ACC112 (cell line): Measurements from ENCODE around the gene HSPB7.
A peak's percentile ranks its signal among the peaks of the same experiment; 100 is the strongest.

Experiments used
- H2AFZ ChIP-seq: fragments of 200-600 bp; sonication (generic); one replicate; pipeline ENCODE4 v1.6.0; 2017; ENCODE audit warnings: antibody characterized with exemption, low read length; ENCODE audit not compliant: unreplicated experiment
- H3K27ac ChIP-seq: fragments of 200-600 bp; sonication (generic); 2 replicates; pipeline ENCODE4 v1.5.1; 2014; ENCODE audit warnings: low read depth, mild to moderate bottlenecking, antibody characterized with exemption, low read length, moderate library complexity
- H3K27me3 ChIP-seq: fragments of 200-600 bp; sonication (generic); 2 replicates; pipeline ENCODE4 v1.6.1; 2014; ENCODE audit warnings: mild to moderate bottlenecking, antibody characterized with exemption, low read length, moderate library complexity, mixed read lengths; ENCODE audit not compliant: insufficient read depth
- H3K36me3 ChIP-seq: fragments of 200-600 bp; sonication (generic); 2 replicates; pipeline ENCODE4 v1.6.1; 2016; ENCODE audit warnings: mild to moderate bottlenecking, antibody characterized with exemption, low read length, moderate library complexity, mixed read lengths; ENCODE audit not compliant: insufficient read depth
- H3K4me1 ChIP-seq: fragments of 200-600 bp; sonication (generic); one replicate; pipeline ENCODE4 v1.6.1; 2016; ENCODE audit warnings: low read length, mixed read lengths; ENCODE audit not compliant: insufficient read depth, unreplicated experiment, control insufficient read depth
- H3K4me3 ChIP-seq: fragments of 200-600 bp; sonication (generic); 2 replicates; pipeline ENCODE4 v1.5.1; 2014; ENCODE audit warnings: mild to moderate bottlenecking, low read depth, low read length
- H3K79me2 ChIP-seq: fragments of 200-600 bp; sonication (generic); one replicate; pipeline ENCODE4 v1.6.0; 2016; ENCODE audit warnings: low read length; ENCODE audit not compliant: control insufficient read depth, unreplicated experiment, insufficient read depth

HSPB7 gene

DNA sequence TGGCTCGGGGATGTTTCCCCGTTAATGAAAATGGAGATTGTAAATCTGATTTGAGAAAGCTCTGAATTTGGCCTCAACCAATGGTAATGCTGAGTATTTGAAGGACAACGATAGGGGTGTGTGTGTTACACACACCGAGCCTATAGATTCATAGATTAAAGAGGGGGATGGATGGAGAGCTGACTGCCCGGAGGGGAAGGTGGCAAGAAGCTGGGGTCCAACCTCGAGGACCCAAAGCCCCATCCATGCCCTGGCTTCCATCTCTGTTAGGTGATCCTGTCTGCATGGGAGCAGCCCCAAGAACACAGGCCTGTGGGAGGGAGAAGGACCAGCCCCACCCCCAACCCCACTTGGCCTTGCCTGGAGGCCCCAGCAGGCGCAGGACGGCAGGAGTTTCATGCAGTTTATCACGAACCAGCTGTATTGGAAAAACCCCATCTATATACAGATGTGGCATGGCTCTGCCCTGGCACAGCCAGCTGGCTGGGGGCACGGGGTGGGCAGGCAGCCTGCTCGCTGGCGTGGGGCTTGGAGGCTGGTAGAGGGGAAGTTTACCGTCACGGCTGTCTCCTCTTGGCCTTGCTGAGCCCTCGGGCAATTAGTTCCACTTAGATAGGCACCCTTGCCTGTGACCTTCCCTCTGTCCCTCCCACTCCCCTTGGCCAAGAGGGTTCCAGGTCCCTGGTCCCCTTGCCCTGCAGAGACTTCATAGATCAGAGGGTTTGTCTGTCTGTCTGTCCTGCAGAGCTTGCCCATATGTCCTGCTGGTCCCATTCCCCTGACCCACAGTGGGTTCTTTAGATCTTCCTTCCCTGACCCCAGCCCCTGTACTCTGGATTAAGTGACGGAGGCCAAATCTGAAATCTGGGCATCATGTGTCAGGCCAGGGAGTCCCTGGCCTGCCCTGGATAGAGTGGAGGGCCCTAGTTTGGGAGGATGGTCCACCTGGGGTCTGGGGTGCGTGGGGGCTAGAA lies 3.0 kb downstream of the HSPB7 start:
- no peak overlapping the region for H2AFZ ChIP-seq
- peaks cover 46% of the 10 kb centered on the region for H3K4me1 ChIP-seq
- H3K27ac ChIP-seq, result no peak overlapping the region

DNA sequence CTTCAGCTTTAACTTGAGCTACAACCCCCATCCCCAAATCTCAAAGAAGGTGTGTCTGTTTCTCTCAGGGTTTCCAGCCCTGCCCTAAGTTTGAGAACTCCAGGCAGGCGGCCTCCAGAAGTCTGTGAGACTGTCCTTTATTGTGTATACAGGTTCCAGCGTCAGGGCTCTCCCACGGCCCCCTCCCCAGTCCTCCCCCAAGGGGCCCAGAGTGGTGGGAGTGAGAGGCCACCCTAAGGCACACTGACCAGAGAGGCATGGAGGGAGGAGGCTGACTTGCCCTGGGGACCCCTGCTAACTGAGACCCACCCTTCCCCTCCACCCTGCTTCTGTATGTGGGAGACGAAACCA lies 4.0 kb downstream of the HSPB7 start:
- peaks cover 37% of the 10 kb centered on the region for H3K4me1 ChIP-seq
- no peaks in the 10 kb centered on the region for H3K27me3 ChIP-seq
- H3K27ac ChIP-seq, result no peak overlapping the region
- H2AFZ ChIP-seq, result no peak overlapping the region
- H3K4me3 ChIP-seq, result no peak overlapping the region
- no peaks in the 10 kb centered on the region for H3K79me2 ChIP-seq
- H3K36me3 ChIP-seq, result no peaks in the 10 kb centered on the region

More for the DNA sequence above, 3.0 kb downstream of the HSPB7 start:
- H3K79me2 ChIP-seq, result no peaks in the 10 kb centered on the region
- no peaks in the 10 kb centered on the region for H3K27me3 ChIP-seq
- no peaks in the 10 kb centered on the region for H3K36me3 ChIP-seq
- H3K4me3 ChIP-seq, result no peak overlapping the region

GRCh38 chr1:16013220-16013907 lies 4.5 kb downstream of the HSPB7 start:
- no peak overlapping the region for H3K27ac ChIP-seq
- peak overlapping the region; percentile 60 for H3K4me3 ChIP-seq
- H3K36me3 ChIP-seq, result no peaks in the 10 kb centered on the region
- peak overlapping the region; percentile 45 for H2AFZ ChIP-seq
- no peaks in the 10 kb centered on the region for H3K27me3 ChIP-seq
- no peaks in the 10 kb centered on the region for H3K79me2 ChIP-seq
- peaks cover 32% of the 10 kb centered on the region for H3K4me1 ChIP-seq

DNA sequence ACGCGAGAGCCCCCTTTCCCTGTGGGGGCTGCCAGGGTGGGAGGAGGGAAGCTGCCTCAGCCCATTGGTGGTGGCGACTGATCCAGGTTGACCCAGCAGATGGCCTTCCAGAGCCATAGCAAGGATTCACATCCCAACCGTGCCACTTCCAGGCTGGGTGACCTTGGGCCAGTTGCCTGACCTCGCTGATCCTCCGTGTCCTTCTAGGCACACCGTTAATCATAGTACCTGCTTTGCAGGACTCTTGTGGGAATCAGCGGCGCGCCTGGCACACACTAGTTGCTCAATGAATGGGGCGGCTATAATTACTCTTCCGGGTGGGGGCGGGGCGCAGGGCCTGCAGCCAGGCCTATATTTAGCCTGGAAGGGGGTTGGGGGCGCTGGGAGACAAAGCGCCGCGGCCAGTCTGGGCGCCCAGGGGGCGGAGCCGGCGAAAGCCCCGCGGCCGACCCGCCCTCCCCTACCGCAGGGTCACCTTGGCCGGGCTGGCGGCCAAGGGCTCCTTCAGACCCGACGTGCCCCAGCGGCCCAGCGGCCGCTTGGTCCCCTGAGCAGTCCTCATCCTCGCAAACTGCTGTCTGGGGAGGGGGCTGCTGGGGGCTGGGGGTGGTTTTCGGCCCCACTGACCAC lies 5.1 kb downstream of the HSPB7 start:
- no peaks in the 10 kb centered on the region for H3K36me3 ChIP-seq
- no peak overlapping the region for H3K27ac ChIP-seq
- peak overlapping the region; percentile 60 for H3K4me3 ChIP-seq
- no peaks in the 10 kb centered on the region for H3K27me3 ChIP-seq
- peak overlapping the region; percentile 45 for H2AFZ ChIP-seq
- H3K79me2 ChIP-seq, result no peaks in the 10 kb centered on the region
- H3K4me1 ChIP-seq, result peaks cover 26% of the 10 kb centered on the region

GRCh38 chr1:16011936-16012589 lies 5.8 kb downstream of the HSPB7 start:
- Histone ChIP-seq H3K4me3 (no peak overlapping the region), H3K4me1 (peaks cover 19% of the 10 kb centered on the region), H3K27ac (no peak overlapping the region), H3K79me2 (no peaks in the 10 kb centered on the region), H3K36me3 (no peaks in the 10 kb centered on the region), H3K27me3 (no peaks in the 10 kb centered on the region), H2AFZ (no peak overlapping the region)

DNA sequence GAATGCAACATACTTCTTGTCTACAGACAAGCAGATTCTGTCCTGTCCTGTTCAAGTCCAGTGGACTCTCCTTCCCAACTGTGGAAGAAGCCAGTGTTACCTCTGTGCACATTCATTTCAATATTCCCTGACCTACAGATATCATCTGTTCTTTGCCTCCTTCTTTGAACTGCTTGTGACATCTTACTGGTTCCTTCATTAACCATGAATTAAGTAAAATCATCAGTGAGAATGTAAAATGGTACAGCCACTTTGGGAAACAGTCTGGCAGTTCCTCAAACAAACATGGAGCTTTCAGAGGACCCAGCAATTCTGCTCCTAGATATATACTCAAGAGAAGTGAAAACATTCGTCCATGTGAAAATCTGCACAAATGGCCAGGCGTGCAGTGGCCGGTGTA lies 7.0 kb downstream of the HSPB7 start:
- no peak overlapping the region for H3K27ac ChIP-seq
- no peaks in the 10 kb centered on the region for H3K79me2 ChIP-seq
- no peak overlapping the region for H3K4me3 ChIP-seq
- H2AFZ ChIP-seq, result no peak overlapping the region
- no peaks in the 10 kb centered on the region for H3K27me3 ChIP-seq
- no peaks in the 10 kb centered on the region for H3K36me3 ChIP-seq
- H3K4me1 ChIP-seq, result peaks cover 13% of the 10 kb centered on the region

GRCh38 chr1:16009678-16010077 lies 8.2 kb downstream of the HSPB7 start:
- H3K4me1 ChIP-seq, result peaks cover 11% of the 10 kb centered on the region
- H3K27me3 ChIP-seq, result no peaks in the 10 kb centered on the region
- no peaks in the 10 kb centered on the region for H3K36me3 ChIP-seq
- H3K27ac ChIP-seq, result no peak overlapping the region
- no peak overlapping the region for H2AFZ ChIP-seq
- H3K4me3 ChIP-seq, result no peak overlapping the region
- H3K79me2 ChIP-seq, result no peaks in the 10 kb centered on the region

DNA sequence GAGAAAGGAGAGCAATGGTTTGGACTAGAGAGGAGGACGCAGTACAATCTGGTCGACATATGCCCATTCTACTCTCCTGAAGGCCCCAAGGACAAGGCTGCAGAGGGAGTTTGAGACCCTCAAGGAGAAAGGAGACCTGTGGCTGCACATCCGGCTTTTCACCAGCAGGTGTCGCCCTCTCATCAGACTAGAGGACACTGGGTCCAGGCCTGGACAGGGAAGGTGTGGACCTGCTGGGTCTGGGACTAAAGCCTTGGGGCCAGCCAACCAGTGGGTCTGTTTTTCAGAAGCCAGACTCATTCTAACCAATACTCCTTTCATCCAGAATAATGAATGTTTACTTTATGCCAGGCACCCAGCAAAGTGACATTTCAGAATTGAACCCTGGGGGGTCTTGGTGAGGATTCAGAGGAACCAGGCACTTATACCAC lies 8.8 kb downstream of the HSPB7 start:
- Histone ChIP-seq H3K4me1 (peaks cover 11% of the 10 kb centered on the region), H2AFZ (no peak overlapping the region), H3K4me3 (no peak overlapping the region), H3K36me3 (no peaks in the 10 kb centered on the region), H3K79me2 (no peaks in the 10 kb centered on the region), H3K27me3 (no peaks in the 10 kb centered on the region), H3K27ac (no peak overlapping the region)

- no peak overlapping the region for H3K4me3 ChIP-seq
- H3K36me3 ChIP-seq, result no peaks in the 10 kb centered on the region
- peaks cover 2% of the 10 kb centered on the region for H3K4me1 ChIP-seq
Measured at GRCh38 chr1:16007671-16008341, 10.0 kb downstream of the HSPB7 start.

More at GRCh38 chr1:16007671-16008341, 10.0 kb downstream of the HSPB7 start:
- Histone ChIP-seq H3K27ac (no peak overlapping the region), H3K79me2 (no peaks in the 10 kb centered on the region), H3K27me3 (no peaks in the 10 kb centered on the region), H2AFZ (no peak overlapping the region)
